Measurements from ENCODE around the gene CKAP5. TPM values are rescaled to one million over a fixed set of nuclear protein-coding genes. Genes with fewer than 3 reads are reported as not detected.

The CKAP5 gene
- total RNA-seq, 1 experiment from 2014 or later = 166 TPM

- Histone ChIP-seq H3K27ac (ENCODE audit: low read depth, low read length) (no peak overlapping the region), H3K36me3 (ENCODE audit: control insufficient read depth in 1 of 2, insufficient read depth in 2 of 2, low read length in 2 of 2) (no peaks in the 10 kb centered on the region), H3K4me1 (ENCODE audit: control insufficient read depth in 1 of 2, insufficient read depth in 2 of 2, low read length in 2 of 2) (no peaks in the 10 kb centered on the region), H3K4me3 (replicated peaks in 1 of 2; ENCODE audit: low read depth in 1 of 2, low read length in 2 of 2) (no peak overlapping the region), H3K9me2 (ENCODE audit: insufficient read depth) (no peaks in the 10 kb centered on the region), H4K20me1 (ENCODE audit: insufficient read depth) (no peaks in the 10 kb centered on the region), H2AFZ (ENCODE audit: low read depth, low read length, poor library complexity, severe bottlenecking) (no peak overlapping the region), H3K27me3 (ENCODE audit: insufficient read depth, low read length) (no peaks in the 10 kb centered on the region), H3K79me2 (ENCODE audit: insufficient read depth, low read length) (no peaks in the 10 kb centered on the region), H3K4me2 (ENCODE audit: low read length) (no peak overlapping the region), H3K9ac (ENCODE audit: low read length) (no peak overlapping the region), H3K9me3 (ENCODE audit: control insufficient read depth in 1 of 2, insufficient read depth in 1 of 2, low read depth in 1 of 2, low read length in 2 of 2) (no peaks in the 10 kb centered on the region)
- no peak for ATAC-seq
- intact Hi-C loops (cut with micrococcal nuclease) = no loop called here
- BruUV-seq (replicated peaks) = no TSS peak
- no peak for DNase-seq (ENCODE audit: low read depth, low spot score)
- CTCF ChIA-PET = no interaction called here
- TF ChIP-seq JUND (IDR thresholded peaks at IDR 0.05) (no peak), CTCF (IDR thresholded peaks at IDR 0.05 in 2 of 3, conservative IDR thresholded peaks at IDR 0.05 in 1 of 3; ENCODE audit: borderline replicate concordance in 1 of 3, insufficient read depth in 1 of 3, low read depth in 2 of 3, low read length in 2 of 3) (no peak)
- RAD21 ChIA-PET (ENCODE audit: low non-redundant PET in 1 of 2, low total read pairs in 2 of 2, uncharacterized antibody in 2 of 2, unreplicated experiment in 2 of 2) = no interaction called here
- POLR2A ChIA-PET = no interaction called here
Measured at GRCh38 chr11:46729110-46730027, 116.7 kb downstream of the CKAP5 start.

GRCh38 chr11:46728659-46729040 is 117.4 kb downstream of the CKAP5 start:
- ATAC-seq = no peak
- Histone ChIP-seq H2AFZ (ENCODE audit: low read depth, low read length, poor library complexity, severe bottlenecking) (no peak overlapping the region), H3K4me2 (ENCODE audit: low read length) (no peak overlapping the region), H3K4me1 (ENCODE audit: control insufficient read depth in 1 of 2, insufficient read depth in 2 of 2, low read length in 2 of 2) (no peaks in the 10 kb centered on the region), H3K9ac (ENCODE audit: low read length) (no peak overlapping the region), H3K27me3 (ENCODE audit: insufficient read depth, low read length) (no peaks in the 10 kb centered on the region), H3K79me2 (ENCODE audit: insufficient read depth, low read length) (no peaks in the 10 kb centered on the region), H3K9me3 (ENCODE audit: control insufficient read depth in 1 of 2, insufficient read depth in 1 of 2, low read depth in 1 of 2, low read length in 2 of 2) (no peaks in the 10 kb centered on the region), H3K4me3 (replicated peaks in 1 of 2; ENCODE audit: low read depth in 1 of 2, low read length in 2 of 2) (no peak overlapping the region), H3K27ac (ENCODE audit: low read depth, low read length) (no peak overlapping the region), H3K36me3 (ENCODE audit: control insufficient read depth in 1 of 2, insufficient read depth in 2 of 2, low read length in 2 of 2) (no peaks in the 10 kb centered on the region), H4K20me1 (ENCODE audit: insufficient read depth) (no peaks in the 10 kb centered on the region), H3K9me2 (ENCODE audit: insufficient read depth) (no peaks in the 10 kb centered on the region)
- CTCF ChIA-PET = no interaction called here
- POLR2A ChIA-PET = no interaction called here
- intact Hi-C loops (cut with micrococcal nuclease) = no loop called here
- RAD21 ChIA-PET (ENCODE audit: low non-redundant PET in 1 of 2, low total read pairs in 2 of 2, uncharacterized antibody in 2 of 2, unreplicated experiment in 2 of 2) = no interaction called here
- DNase-seq (ENCODE audit: low read depth, low spot score) = no peak
- BruUV-seq (replicated peaks) = no TSS peak
- TF ChIP-seq FOSL1 (IDR thresholded peaks at IDR 0.05; ENCODE audit: low read depth) (no peak), EZH2phosphoT487 (IDR thresholded peaks at IDR 0.05; ENCODE audit: borderline replicate concordance) (no peak), CTCF (IDR thresholded peaks at IDR 0.05 in 2 of 3, conservative IDR thresholded peaks at IDR 0.05 in 1 of 3; ENCODE audit: borderline replicate concordance in 1 of 3, insufficient read depth in 1 of 3, low read depth in 2 of 3, low read length in 2 of 3) (no peak), YY1 (IDR thresholded peaks at IDR 0.05; ENCODE audit: extremely low read depth, insufficient replicate concordance, low read depth, low read length) (no peak), ZFX (IDR thresholded peaks at IDR 0.05) (no peak), MAX (IDR thresholded peaks at IDR 0.05) (no peak), SIN3A (IDR thresholded peaks at IDR 0.05; ENCODE audit: low read depth) (no peak), POLR2A (IDR thresholded peaks at IDR 0.05; ENCODE audit: borderline replicate concordance, extremely low read depth, insufficient read depth, insufficient read length) (no peak), EGR1 (IDR thresholded peaks at IDR 0.05; ENCODE audit: low read depth) (no peak), CBX3 (IDR thresholded peaks at IDR 0.05; ENCODE audit: low read depth) (no peak), ZBTB33 (IDR thresholded peaks at IDR 0.05; ENCODE audit: extremely low read depth, insufficient replicate concordance, low read length) (no peak), SP1 (IDR thresholded peaks at IDR 0.05; ENCODE audit: low read depth) (no peak)
